Mucosa of stomach (tissue), 1 donor: ENCODE data around the gene CCDC91.
"Not testable (repeated sequence)": the region's sequence is repeated elsewhere in the genome, so short reads cannot be mapped to it uniquely, and the experiment has no call there.

Experiments
- H3K27me3 ChIP-seq: one replicate; pipeline ENCODE4 v1.7.0; 2013; ENCODE audit warnings: mild to moderate bottlenecking, low read length; ENCODE audit not compliant: control insufficient read depth, insufficient read depth
- H3K36me3 ChIP-seq: one replicate; pipeline ENCODE4 v1.7.0; 2013; ENCODE audit warnings: low read length; ENCODE audit not compliant: control insufficient read depth, insufficient read depth
- H3K4me1 ChIP-seq: one replicate; pipeline ENCODE4 v1.7.0; 2013; ENCODE audit warnings: mild to moderate bottlenecking, low read length; ENCODE audit not compliant: control insufficient read depth, insufficient read depth
- H3K4me3 ChIP-seq: one replicate; pipeline ENCODE4 v1.7.0; 2013; ENCODE audit warnings: low read length
- H3K9ac ChIP-seq: one replicate; pipeline ENCODE4 v1.7.0; 2013; ENCODE audit warnings: mild to moderate bottlenecking, low read length, moderate library complexity
- H3K9me3 ChIP-seq: one replicate; pipeline ENCODE4 v1.7.0; 2013; ENCODE audit warnings: mild to moderate bottlenecking, low read length, moderate library complexity; ENCODE audit not compliant: control insufficient read depth
- donor health status: Pancreatic carcinoma.

Gene CCDC91

DNA sequence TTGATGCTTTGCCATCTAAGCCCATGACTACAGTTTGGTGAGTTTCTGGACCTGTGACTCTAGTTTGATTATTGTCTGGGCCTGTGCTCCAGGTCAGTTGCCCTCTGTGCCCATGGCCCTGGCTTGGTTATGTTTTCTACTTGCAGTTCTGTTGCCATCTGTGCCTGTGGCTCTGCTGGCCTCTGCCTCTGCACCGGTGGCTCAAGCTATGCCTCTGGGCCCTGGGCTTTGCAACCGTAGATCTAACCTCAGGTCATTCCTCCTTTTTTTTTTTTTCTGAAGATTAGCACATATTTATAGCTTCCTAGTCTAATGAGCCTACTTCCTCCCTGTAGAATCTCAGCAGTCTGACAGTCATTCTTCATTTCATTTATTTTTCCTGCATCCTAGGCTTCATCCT lies 161.2 kb downstream of the CCDC91 start:
- Histone ChIP-seq H3K4me3 (no peak overlapping the region), H3K9ac (no peak overlapping the region), H3K27me3 (no peaks in the 10 kb centered on the region), H3K36me3 (no peaks in the 10 kb centered on the region), H3K4me1 (no peaks in the 10 kb centered on the region), H3K9me3 (no peaks in the 10 kb centered on the region)

DNA sequence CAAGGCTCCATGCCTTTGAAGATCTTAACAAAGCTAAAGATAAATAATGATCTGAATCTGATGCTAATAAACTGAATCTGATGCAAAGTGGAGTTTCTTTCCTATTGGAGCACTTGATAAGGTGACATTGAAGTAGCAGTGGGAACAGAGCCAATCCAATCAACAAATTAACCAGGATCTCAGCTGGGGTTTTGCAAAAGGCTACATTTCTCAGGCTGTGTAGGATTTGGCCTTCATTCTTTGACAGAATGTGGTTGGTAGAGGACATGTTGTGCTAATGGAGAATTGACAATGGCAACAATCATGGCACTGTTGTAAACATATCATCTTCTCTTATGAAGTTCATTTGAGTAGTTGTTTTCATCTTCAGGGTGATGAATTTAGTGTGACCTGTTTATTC lies 164.9 kb downstream of the CCDC91 start:
- H3K4me1 ChIP-seq, result no peaks in the 10 kb centered on the region
- H3K27me3 ChIP-seq, result no peaks in the 10 kb centered on the region
- no peak overlapping the region for H3K9ac ChIP-seq
- H3K36me3 ChIP-seq, result no peaks in the 10 kb centered on the region
- H3K4me3 ChIP-seq, result no peak overlapping the region
- no peaks in the 10 kb centered on the region for H3K9me3 ChIP-seq

DNA sequence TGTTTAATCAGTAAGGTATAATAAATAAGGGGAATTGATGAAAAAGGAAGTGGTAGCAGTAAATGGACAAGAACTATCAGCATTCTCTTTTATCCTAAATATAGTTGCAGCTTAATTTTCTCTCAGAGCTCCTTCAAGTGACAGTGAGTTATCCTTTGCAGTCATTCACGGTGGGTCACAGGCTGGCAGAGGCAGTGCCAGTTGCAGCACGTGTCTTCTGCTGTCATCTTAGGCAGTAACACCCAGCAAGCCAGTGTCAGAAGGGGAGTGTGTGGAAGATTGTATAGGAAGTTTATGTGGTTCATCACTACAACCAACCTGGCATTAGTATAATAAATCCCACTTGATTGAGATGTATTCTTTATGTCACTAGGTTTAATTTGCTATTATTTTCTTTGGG lies 170.0 kb downstream of the CCDC91 start:
- Histone ChIP-seq H3K4me1 (no peaks in the 10 kb centered on the region), H3K9ac (no peak overlapping the region), H3K9me3 (no peaks in the 10 kb centered on the region), H3K4me3 (no peak overlapping the region), H3K27me3 (no peaks in the 10 kb centered on the region), H3K36me3 (no peaks in the 10 kb centered on the region)

DNA sequence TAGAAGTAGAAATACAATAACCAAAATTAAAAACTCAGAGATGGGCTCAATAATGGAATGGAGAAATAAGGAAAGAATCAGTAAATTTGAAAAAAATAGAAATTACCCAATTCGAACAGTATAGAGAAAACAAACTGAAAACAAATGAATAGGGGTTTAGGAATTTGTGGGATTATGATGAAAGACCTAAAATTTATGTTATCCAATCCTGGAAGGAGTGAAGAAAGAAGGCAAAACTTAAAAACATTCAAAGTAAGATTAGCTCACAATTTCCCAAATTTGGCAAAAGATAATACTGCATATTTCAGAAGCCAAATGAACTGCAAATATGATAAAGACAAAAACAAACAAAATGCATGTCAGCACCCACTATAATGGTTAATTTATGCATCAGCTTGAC lies 177.1 kb downstream of the CCDC91 start:
- no peaks in the 10 kb centered on the region for H3K4me1 ChIP-seq
- H3K9ac ChIP-seq, result no peak overlapping the region
- no peak overlapping the region for H3K4me3 ChIP-seq
- H3K9me3 ChIP-seq, result no peaks in the 10 kb centered on the region
- no peaks in the 10 kb centered on the region for H3K36me3 ChIP-seq
- H3K27me3 ChIP-seq, result no peaks in the 10 kb centered on the region

DNA sequence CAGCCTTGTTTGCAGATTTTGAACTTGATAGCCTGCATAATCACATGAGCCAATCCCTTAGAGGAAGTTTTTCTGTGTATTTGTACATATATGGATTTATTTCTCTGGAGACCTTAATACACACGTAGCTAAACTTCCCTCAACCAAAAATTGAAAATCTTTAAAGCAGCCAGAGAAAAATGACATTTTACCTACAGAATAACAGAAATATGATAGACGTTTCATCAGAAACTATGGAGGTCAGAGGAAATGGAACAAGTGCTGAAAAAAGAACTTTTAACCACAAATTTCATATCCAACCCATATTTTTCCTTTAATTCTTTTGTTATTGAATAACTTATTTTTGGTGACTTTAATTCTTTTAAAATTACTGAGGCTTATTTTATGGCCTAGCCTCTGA lies 177.7 kb downstream of the CCDC91 start:
- Histone ChIP-seq H3K4me3 (no peak overlapping the region), H3K9me3 (no peaks in the 10 kb centered on the region), H3K9ac (no peak overlapping the region), H3K27me3 (no peaks in the 10 kb centered on the region), H3K36me3 (no peaks in the 10 kb centered on the region), H3K4me1 (no peaks in the 10 kb centered on the region)

DNA sequence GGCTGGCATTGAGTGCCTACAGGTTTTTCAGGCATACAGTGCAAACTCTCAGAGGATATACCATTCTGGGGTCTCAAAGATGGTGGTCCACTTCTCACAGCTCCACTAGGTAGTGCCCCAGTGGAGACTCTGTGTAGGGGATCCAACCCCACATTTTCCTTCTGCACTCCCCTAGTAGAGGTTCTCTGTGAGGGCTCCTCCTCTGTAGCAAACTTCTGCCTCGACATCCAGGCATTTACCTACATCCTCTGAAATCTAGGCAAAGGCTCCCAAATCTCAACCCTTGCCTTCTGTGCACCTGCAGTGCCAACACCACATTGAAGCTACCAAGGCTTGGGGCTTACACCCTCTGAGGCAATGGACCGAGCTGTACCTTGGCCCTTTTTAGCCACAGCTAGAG lies 179.2 kb downstream of the CCDC91 start:
- no peaks in the 10 kb centered on the region for H3K4me1 ChIP-seq
- H3K36me3 ChIP-seq, result no peaks in the 10 kb centered on the region
- H3K27me3 ChIP-seq, result no peaks in the 10 kb centered on the region
- H3K4me3 ChIP-seq, result no peak overlapping the region
- H3K9me3 ChIP-seq, result no peaks in the 10 kb centered on the region
- no peak overlapping the region for H3K9ac ChIP-seq

DNA sequence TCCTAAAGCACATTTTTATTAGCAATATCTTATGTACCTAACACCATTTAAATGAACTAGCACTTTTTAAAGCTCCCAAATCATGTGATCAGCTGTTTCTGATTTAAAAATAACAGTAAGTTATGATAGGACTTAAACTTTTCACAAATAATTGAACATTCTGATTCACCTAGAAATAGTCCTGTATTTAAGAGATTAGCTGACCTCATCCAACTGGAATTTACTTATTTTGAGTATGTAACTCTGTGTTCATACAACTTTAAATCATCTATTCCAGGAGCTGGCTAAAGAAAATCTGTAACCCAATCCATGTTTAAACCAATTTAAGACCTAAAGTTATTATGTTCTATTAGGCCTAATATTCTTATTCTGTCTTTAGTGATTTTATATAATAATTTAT lies 184.3 kb downstream of the CCDC91 start:
- H3K4me3 ChIP-seq, result no peak overlapping the region
- no peaks in the 10 kb centered on the region for H3K27me3 ChIP-seq
- H3K36me3 ChIP-seq, result no peaks in the 10 kb centered on the region
- no peaks in the 10 kb centered on the region for H3K4me1 ChIP-seq
- no peaks in the 10 kb centered on the region for H3K9me3 ChIP-seq
- no peak overlapping the region for H3K9ac ChIP-seq

DNA sequence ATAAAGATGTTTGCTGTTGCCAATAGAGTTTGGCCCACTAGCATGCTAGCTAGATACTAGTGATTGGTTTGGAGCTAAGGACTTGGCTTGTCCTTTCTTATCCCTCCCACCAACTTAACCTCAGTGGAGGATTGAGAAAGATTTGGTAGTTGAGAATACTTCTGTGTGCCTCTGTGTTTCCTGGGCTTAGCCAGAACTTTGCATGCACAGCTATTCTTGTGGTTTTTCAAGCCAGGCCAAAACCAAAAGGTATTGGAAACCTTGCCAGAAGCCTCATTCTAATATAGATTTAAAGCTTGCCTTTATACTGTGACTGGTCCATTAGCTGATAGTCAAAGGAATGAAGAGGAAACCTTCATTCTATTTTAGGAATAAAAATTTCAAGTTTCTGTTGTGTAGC lies 188.5 kb downstream of the CCDC91 start:
- no peaks in the 10 kb centered on the region for H3K36me3 ChIP-seq
- H3K9ac ChIP-seq, result no peak overlapping the region
- no peaks in the 10 kb centered on the region for H3K4me1 ChIP-seq
- H3K4me3 ChIP-seq, result no peak overlapping the region
- no peaks in the 10 kb centered on the region for H3K27me3 ChIP-seq
- H3K9me3 ChIP-seq, result no peaks in the 10 kb centered on the region

DNA sequence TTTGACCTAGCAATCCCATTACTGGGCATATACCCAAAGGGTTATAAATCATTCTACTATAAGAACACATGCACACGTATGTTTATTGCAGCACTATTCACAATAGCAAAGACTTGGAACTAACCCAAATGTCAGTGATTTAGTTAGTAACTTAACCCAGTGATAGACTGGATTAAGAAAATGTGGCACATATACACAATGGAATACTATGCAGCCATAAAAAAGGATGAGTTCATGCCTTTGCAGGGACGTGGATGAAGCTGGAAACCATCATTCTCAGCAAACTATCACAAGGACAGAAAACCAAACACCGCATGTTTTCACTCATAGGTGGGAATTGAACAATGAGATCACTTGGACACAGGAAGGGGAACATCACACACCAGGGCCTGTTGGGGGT lies 189.5 kb downstream of the CCDC91 start:
- not testable (repeated sequence) for H3K27me3 ChIP-seq, H3K9ac ChIP-seq, H3K9me3 ChIP-seq, H3K36me3 ChIP-seq, H3K4me1 ChIP-seq, H3K4me3 ChIP-seq

DNA sequence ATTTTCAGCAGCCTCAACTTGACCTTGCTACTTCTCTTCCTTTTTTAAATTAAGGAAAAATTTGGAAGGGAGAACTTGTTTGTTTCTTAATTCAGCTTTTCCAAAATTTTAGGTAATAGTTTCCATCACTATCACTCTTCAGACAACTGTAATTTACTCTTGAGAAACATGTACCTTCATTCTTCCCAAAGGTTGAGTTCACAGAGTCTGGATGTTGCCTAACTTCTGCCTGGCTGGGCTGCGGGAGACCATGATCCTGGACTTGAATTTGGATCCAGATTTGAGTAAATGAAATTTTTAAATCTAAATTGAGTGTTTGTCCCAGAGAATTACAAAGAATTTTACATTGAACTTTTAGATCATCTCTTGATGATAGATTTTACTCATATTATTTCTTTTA lies 193.1 kb downstream of the CCDC91 start:
- Histone ChIP-seq H3K9me3 (no peaks in the 10 kb centered on the region), H3K4me3 (no peak overlapping the region), H3K27me3 (no peaks in the 10 kb centered on the region), H3K4me1 (no peaks in the 10 kb centered on the region), H3K9ac (no peak overlapping the region), H3K36me3 (no peaks in the 10 kb centered on the region)

DNA sequence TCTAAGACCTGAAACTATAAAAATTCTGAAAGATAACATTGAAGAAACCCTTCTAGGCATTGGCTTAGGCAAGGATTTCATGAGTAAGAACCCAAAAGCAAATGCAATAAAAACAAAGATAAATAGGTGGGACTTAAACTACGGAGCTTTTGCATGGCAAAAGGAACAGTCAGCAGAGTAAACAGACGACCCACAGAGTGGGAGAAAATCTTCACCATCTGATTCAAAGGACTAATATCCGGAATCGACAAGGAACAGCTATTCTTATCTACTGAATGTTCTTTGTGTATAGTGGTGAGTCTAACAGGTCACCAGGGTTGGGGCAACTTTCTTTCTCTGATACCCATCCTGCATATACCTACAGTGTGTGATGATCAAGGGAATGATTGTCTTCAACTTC lies 198.6 kb downstream of the CCDC91 start:
- Histone ChIP-seq H3K27me3 (no peaks in the 10 kb centered on the region), H3K4me3 (no peak overlapping the region), H3K36me3 (no peaks in the 10 kb centered on the region), H3K9me3 (no peaks in the 10 kb centered on the region), H3K4me1 (no peaks in the 10 kb centered on the region), H3K9ac (no peak overlapping the region)

DNA sequence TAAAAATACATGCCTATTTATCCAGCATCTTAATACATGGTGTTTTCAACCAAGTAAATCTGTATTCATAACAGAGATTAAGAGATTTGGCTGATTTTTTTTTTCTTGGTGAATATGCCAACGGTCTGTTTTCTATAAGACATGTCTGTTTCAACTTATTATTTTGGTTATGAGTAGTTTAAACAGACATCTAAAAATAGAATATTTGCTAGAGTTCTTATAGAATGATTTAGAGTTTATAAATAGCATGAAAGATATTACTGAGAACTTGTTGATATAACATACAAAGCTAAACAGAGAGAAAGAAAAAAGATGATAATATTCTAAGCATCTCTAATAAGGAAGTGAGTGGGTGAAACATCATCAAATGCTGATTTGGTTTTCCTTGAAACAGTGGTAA lies 199.9 kb downstream of the CCDC91 start:
- H3K9ac ChIP-seq, result no peak overlapping the region
- no peaks in the 10 kb centered on the region for H3K36me3 ChIP-seq
- H3K4me1 ChIP-seq, result no peaks in the 10 kb centered on the region
- H3K27me3 ChIP-seq, result no peaks in the 10 kb centered on the region
- H3K4me3 ChIP-seq, result no peak overlapping the region
- no peaks in the 10 kb centered on the region for H3K9me3 ChIP-seq

DNA sequence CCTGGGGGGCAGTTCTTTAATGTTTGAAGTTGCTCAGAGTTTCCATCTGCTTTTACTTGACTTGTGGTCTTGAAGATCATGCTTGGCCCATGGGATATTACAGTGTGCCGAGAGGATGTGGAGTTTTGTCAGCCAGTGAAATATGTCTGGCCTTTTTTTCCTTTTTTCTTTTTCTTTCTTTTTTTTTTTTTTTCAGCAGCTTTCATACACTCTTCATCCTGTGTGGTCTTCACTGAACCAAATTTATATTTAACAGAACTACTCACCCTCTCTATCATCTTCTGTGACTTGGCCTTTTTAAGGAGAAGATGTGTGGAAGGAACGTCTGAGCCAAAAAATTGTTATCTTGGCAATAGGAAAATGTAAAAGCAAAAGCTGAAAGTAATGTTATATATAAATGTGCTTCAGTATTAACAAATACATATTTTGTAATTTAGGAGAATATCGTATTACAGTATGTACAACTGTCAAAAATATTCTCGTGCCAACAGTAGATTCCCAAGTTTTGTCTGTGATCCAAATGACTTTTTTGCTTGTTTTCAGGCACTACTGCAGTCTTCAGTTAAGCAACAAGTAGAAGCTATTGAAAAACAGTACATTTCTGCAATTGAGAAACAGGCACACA lies 200.6 kb downstream of the CCDC91 start:
- H3K27me3 ChIP-seq, result no peaks in the 10 kb centered on the region
- H3K4me3 ChIP-seq, result no peak overlapping the region
- H3K36me3 ChIP-seq, result no peaks in the 10 kb centered on the region
- H3K9me3 ChIP-seq, result no peaks in the 10 kb centered on the region
- H3K4me1 ChIP-seq, result no peaks in the 10 kb centered on the region
- H3K9ac ChIP-seq, result no peak overlapping the region
